ENCODE measurements around the gene BMPR1A.

DNA sequence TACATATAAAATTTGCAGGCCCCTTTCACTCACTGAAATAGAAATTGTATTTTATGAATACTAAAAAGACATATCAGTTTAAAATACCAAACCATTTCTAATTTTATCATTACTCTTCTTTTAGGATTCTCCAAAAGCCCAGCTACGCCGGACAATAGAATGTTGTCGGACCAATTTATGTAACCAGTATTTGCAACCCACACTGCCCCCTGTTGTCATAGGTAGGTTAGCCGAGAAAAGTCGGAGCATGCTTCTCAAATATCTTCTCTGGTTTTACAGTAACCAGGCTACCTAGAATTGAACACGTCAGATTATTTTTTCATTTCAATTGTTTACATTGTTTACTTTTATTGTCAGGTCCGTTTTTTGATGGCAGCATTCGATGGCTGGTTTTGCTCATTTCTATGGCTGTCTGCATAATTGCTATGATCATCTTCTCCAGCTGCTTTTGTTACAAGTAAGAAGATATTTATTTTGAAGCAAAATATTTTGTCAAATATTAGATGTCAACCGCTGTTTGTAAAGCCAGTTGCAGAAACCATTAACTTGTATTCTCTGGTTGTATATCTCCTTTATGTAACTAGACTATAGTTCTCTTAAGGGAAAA is 143.4 kb downstream of the BMPR1A start:
- TF ChIP-seq, protein P1, sequence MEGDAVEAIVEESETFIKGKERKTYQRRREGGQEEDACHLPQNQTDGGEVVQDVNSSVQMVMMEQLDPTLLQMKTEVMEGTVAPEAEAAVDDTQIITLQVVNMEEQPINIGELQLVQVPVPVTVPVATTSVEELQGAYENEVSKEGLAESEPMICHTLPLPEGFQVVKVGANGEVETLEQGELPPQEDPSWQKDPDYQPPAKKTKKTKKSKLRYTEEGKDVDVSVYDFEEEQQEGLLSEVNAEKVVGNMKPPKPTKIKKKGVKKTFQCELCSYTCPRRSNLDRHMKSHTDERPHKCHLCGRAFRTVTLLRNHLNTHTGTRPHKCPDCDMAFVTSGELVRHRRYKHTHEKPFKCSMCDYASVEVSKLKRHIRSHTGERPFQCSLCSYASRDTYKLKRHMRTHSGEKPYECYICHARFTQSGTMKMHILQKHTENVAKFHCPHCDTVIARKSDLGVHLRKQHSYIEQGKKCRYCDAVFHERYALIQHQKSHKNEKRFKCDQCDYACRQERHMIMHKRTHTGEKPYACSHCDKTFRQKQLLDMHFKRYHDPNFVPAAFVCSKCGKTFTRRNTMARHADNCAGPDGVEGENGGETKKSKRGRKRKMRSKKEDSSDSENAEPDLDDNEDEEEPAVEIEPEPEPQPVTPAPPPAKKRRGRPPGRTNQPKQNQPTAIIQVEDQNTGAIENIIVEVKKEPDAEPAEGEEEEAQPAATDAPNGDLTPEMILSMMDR (conservative IDR thresholded peaks at IDR 0.05; ENCODE audit: low read depth in 2 of 2): peak; percentile 80 to 91
- TF ChIP-seq, protein P2, sequence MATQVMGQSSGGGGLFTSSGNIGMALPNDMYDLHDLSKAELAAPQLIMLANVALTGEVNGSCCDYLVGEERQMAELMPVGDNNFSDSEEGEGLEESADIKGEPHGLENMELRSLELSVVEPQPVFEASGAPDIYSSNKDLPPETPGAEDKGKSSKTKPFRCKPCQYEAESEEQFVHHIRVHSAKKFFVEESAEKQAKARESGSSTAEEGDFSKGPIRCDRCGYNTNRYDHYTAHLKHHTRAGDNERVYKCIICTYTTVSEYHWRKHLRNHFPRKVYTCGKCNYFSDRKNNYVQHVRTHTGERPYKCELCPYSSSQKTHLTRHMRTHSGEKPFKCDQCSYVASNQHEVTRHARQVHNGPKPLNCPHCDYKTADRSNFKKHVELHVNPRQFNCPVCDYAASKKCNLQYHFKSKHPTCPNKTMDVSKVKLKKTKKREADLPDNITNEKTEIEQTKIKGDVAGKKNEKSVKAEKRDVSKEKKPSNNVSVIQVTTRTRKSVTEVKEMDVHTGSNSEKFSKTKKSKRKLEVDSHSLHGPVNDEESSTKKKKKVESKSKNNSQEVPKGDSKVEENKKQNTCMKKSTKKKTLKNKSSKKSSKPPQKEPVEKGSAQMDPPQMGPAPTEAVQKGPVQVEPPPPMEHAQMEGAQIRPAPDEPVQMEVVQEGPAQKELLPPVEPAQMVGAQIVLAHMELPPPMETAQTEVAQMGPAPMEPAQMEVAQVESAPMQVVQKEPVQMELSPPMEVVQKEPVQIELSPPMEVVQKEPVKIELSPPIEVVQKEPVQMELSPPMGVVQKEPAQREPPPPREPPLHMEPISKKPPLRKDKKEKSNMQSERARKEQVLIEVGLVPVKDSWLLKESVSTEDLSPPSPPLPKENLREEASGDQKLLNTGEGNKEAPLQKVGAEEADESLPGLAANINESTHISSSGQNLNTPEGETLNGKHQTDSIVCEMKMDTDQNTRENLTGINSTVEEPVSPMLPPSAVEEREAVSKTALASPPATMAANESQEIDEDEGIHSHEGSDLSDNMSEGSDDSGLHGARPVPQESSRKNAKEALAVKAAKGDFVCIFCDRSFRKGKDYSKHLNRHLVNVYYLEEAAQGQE (IDR thresholded peaks at IDR 0.05; ENCODE audit: unreplicated experiment): no peak
- TF ChIP-seq, protein P3, sequence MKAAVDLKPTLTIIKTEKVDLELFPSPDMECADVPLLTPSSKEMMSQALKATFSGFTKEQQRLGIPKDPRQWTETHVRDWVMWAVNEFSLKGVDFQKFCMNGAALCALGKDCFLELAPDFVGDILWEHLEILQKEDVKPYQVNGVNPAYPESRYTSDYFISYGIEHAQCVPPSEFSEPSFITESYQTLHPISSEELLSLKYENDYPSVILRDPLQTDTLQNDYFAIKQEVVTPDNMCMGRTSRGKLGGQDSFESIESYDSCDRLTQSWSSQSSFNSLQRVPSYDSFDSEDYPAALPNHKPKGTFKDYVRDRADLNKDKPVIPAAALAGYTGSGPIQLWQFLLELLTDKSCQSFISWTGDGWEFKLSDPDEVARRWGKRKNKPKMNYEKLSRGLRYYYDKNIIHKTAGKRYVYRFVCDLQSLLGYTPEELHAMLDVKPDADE (IDR thresholded peaks at IDR 0.05): no peak
- no peak for TF ChIP-seq JUNB (IDR thresholded peaks at IDR 0.05; ENCODE audit: unreplicated experiment)
